MM.1S (cell line): Measurements from ENCODE around the gene MYOCOS.
"Not testable (repeated sequence)": the region's sequence is repeated elsewhere in the genome, so short reads cannot be mapped to it uniquely, and the experiment has no call there.

Source experiments
- DNase-seq: peaks from one replicate; pipeline ENCODE4 v3.0.0-alpha.2; 2015
- H2AFZ ChIP-seq: fragments of 300-600 bp; sonication (generic); 2 replicates; pipeline ENCODE4 v1.6.0; 2016; ENCODE audit warnings: antibody characterized with exemption, low read length
- H3F3A ChIP-seq: fragments of 300-600 bp; sonication (generic); 2 replicates; pipeline ENCODE4 v1.6.1; 2016; ENCODE audit warnings: mild to moderate bottlenecking, antibody characterized with exemption, low read length, moderate library complexity, mixed read lengths; ENCODE audit not compliant: insufficient read depth
- H3K27ac ChIP-seq: fragments of 300-600 bp; sonication (generic); 2 replicates; pipeline ENCODE4 v1.5.1; 2016; ENCODE audit warnings: mild to moderate bottlenecking, low read length
- H3K27me3 ChIP-seq: fragments of 300-600 bp; sonication (generic); replicated peaks from 2 replicates; pipeline ENCODE4 v1.6.0; 2016; ENCODE audit warnings: low read length; ENCODE audit not compliant: insufficient read depth
- H3K36me3 ChIP-seq: fragments of 300-600 bp; sonication (generic); replicated peaks from 2 replicates; pipeline ENCODE4 v1.6.1; 2016; ENCODE audit warnings: mild to moderate bottlenecking, low read length, mixed read lengths; ENCODE audit not compliant: insufficient read depth
- H3K4me1 ChIP-seq: fragments of 300-600 bp; sonication (generic); 2 replicates; pipeline ENCODE4 v1.6.1; 2016; ENCODE audit warnings: low read length, mixed read lengths
- H3K4me2 ChIP-seq: fragments of 300-600 bp; sonication (generic); 2 replicates; pipeline ENCODE4 v1.6.0; 2016; ENCODE audit warnings: low read depth, low read length
- H3K4me3 ChIP-seq: fragments of 300-600 bp; sonication (generic); 2 replicates; pipeline ENCODE4 v1.5.1; 2016; ENCODE audit warnings: low read length, mixed read lengths
- H3K79me2 ChIP-seq: fragments of 300-600 bp; sonication (generic); 2 replicates; pipeline ENCODE4 v1.6.1; 2016; ENCODE audit warnings: mixed run types, low read length, mixed read lengths
- H3K9ac ChIP-seq: fragments of 300-600 bp; sonication (generic); 2 replicates; pipeline ENCODE4 v1.6.1; 2016; ENCODE audit warnings: low read length, mixed read lengths
- H3K9me2 ChIP-seq: fragments of 300-600 bp; sonication (generic); replicated peaks from 2 replicates; pipeline ENCODE4 v1.6.1; 2016; ENCODE audit warnings: mild to moderate bottlenecking, low read length, mixed read lengths; ENCODE audit not compliant: insufficient read depth
- H3K9me3 ChIP-seq: fragments of 300-600 bp; sonication (generic); replicated peaks from 2 replicates; pipeline ENCODE4 v1.6.1; 2016; ENCODE audit warnings: mild to moderate bottlenecking, low read length, mixed read lengths; ENCODE audit not compliant: insufficient read depth
- H4K20me1 ChIP-seq: fragments of 300-600 bp; sonication (generic); 2 replicates; pipeline ENCODE4 v1.6.1; 2016; ENCODE audit warnings: mild to moderate bottlenecking, low read length, moderate library complexity, mixed read lengths; ENCODE audit not compliant: insufficient read depth
- EZH2 ChIP-seq: fragments of 300-600 bp; sonication (generic); optimal IDR thresholded peaks from 2 replicates; pipeline ENCODE3; 2017; ENCODE audit warnings: low read depth, mild to moderate bottlenecking, antibody characterized with exemption, low read length, mixed read lengths
- EZH2phosphoT487 ChIP-seq: fragments of 300-600 bp; sonication (generic); IDR thresholded peaks from 2 replicates; pipeline ENCODE4 v1.6.1; 2018; ENCODE audit warnings: antibody characterized with exemption, low read length
- TF ChIP-seq, protein P1 (sequence below): fragments of 300-600 bp; sonication (generic); IDR thresholded peaks from 2 replicates; pipeline ENCODE4 v1.5.1; 2016; ENCODE audit warnings: antibody characterized with exemption, low read length, mixed read lengths

MYOCOS gene

DNA sequence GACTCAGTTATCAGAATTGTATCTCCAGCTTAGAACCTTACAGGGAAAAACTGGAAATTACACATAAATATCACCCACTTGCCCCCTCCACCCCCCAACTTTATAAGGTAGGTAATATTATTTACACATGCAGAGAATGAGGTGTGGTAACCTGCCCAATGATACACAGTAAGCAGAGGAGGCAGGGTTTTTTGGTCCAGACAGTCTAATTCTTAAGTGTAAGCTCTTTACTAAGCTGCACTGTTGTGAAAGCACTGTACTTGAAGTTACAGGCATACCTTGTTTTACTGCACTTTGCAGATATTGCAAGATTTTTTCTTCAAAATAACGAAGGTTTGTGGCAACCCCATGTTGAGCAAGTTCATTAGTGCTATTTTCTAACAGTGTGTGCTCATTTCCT lies 24.8 kb upstream of the MYOCOS start:
- no peaks in the 10 kb centered on the region for H3K79me2 ChIP-seq
- no peak for TF ChIP-seq EZH2phosphoT487
- TF ChIP-seq, protein P1, sequence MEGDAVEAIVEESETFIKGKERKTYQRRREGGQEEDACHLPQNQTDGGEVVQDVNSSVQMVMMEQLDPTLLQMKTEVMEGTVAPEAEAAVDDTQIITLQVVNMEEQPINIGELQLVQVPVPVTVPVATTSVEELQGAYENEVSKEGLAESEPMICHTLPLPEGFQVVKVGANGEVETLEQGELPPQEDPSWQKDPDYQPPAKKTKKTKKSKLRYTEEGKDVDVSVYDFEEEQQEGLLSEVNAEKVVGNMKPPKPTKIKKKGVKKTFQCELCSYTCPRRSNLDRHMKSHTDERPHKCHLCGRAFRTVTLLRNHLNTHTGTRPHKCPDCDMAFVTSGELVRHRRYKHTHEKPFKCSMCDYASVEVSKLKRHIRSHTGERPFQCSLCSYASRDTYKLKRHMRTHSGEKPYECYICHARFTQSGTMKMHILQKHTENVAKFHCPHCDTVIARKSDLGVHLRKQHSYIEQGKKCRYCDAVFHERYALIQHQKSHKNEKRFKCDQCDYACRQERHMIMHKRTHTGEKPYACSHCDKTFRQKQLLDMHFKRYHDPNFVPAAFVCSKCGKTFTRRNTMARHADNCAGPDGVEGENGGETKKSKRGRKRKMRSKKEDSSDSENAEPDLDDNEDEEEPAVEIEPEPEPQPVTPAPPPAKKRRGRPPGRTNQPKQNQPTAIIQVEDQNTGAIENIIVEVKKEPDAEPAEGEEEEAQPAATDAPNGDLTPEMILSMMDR: no peak
- TF ChIP-seq EZH2: no peak

DNA sequence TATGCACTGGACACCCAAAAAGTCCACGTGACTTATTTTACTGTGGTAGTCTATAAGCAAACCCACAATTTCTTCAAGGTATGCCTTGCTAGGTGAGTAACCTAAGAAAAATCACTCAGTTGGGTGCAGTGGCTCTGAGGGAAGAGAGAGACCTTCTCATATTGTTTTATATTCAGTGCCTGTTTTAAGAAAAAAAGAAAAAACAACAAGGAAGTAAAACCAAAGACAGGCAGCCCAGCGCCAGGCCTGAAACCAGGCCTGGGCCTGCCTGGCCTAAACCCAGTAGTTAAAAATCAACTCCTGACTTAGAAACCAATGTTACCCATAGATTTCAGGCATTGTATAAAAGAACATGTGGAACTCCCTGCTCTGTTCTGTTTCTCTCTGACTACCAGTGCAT lies 21.7 kb upstream of the MYOCOS start:
- H3K9ac ChIP-seq, H3K27ac ChIP-seq, H3F3A ChIP-seq, H3K9me3 ChIP-seq, DNase-seq, H3K4me1 ChIP-seq, H3K27me3 ChIP-seq, H4K20me1 ChIP-seq, H3K4me2 ChIP-seq, H3K9me2 ChIP-seq, H2AFZ ChIP-seq, H3K36me3 ChIP-seq, H3K79me2 ChIP-seq, H3K4me3 ChIP-seq: not testable (repeated sequence)

More for the DNA sequence above, 24.8 kb upstream of the MYOCOS start:
- H3K27me3 ChIP-seq: no peaks in the 10 kb centered on the region
- H2AFZ ChIP-seq: no peak overlapping the region
- no peak for DNase-seq
- H3K4me1 ChIP-seq: no peaks in the 10 kb centered on the region
- H3F3A ChIP-seq: no peaks in the 10 kb centered on the region
- no peaks in the 10 kb centered on the region for H3K9me3 ChIP-seq
- no peak overlapping the region for H3K9ac ChIP-seq
- H3K36me3 ChIP-seq: no peaks in the 10 kb centered on the region
- no peak overlapping the region for H3K27ac ChIP-seq
- no peak overlapping the region for H3K4me2 ChIP-seq
- no peak overlapping the region for H3K4me3 ChIP-seq
- H4K20me1 ChIP-seq: no peaks in the 10 kb centered on the region
- H3K9me2 ChIP-seq: no peaks in the 10 kb centered on the region

DNA sequence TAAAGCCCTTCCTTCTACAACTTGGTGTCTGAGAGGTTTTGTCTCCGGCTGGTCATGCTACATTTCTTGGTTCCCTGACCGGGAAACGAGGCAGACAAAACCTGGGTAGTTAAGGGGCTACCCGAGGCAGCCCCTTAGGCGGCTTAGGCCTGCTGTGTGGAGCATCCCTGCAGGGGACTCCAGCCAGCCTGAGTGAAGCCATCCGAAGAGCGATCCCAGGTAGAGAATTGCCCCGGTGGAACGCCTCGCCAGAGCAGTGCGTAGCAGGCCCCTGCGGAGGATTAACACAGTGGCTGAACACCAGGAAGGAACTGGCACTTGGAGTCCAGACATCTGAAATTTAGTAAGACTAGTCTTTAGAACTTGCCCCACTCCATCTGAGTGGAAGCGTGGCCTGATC lies 21.2 kb upstream of the MYOCOS start:
- Histone ChIP-seq H4K20me1 (no peaks in the 10 kb centered on the region), H3K4me2 (no peak overlapping the region), H3K9me2 (no peaks in the 10 kb centered on the region), H3F3A (no peaks in the 10 kb centered on the region), H3K9ac (no peak overlapping the region), H3K79me2 (no peaks in the 10 kb centered on the region), H3K4me3 (no peak overlapping the region), H3K9me3 (no peaks in the 10 kb centered on the region), H3K36me3 (no peaks in the 10 kb centered on the region), H3K4me1 (no peaks in the 10 kb centered on the region), H3K27ac (no peak overlapping the region), H3K27me3 (no peaks in the 10 kb centered on the region), H2AFZ (no peak overlapping the region)
- TF ChIP-seq, protein P1: no peak
- TF ChIP-seq EZH2phosphoT487 (no peak), EZH2 (no peak)
- DNase-seq: no peak

DNA sequence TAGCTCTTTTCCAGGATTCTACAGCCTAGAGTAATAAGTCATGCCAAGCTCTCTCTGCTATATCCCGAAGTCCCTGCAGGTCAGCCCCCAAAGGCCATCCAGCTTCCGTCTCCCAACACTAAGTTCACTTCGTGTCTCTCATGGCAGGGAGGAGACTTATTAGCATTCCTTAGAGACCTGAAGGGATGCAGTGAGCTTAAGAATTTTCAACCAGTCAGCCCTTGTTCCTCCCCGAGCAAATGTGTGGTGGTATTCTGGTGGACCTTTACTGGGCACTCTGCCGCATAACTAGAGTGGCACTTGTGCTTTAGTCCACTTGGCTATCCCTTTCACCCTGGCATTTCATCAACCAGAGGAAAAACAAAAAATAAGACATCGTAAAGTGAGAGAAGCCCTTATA lies 19.0 kb upstream of the MYOCOS start:
- not testable (repeated sequence) for H3K4me3 ChIP-seq, H3K36me3 ChIP-seq, DNase-seq, H3K27ac ChIP-seq, H3F3A ChIP-seq, H3K27me3 ChIP-seq, H4K20me1 ChIP-seq, H3K4me2 ChIP-seq, H3K9ac ChIP-seq, H3K9me2 ChIP-seq, H3K4me1 ChIP-seq, H2AFZ ChIP-seq, H3K79me2 ChIP-seq, H3K9me3 ChIP-seq
